ENCODE results near the gene PRND. TPM values are rescaled to one million over a fixed set of nuclear protein-coding genes. Genes with fewer than 3 reads are reported as not detected.

Gene PRND
- total and polyA plus RNA-seq, 2 donors (not counting 3 experiments of a cell fraction or from before 2014, with no cell fraction given) = 0.18 TPM; not detected in 1

- no peaks in the 10 kb centered on the region for H3K4me1 ChIP-seq (ENCODE audit: control insufficient read depth, extremely low read depth, insufficient read depth, low read length)
- H4K20me1 ChIP-seq (replicated peaks; ENCODE audit: control insufficient read depth, extremely low read depth, insufficient read depth, low read length) = no peaks in the 10 kb centered on the region
- dilution Hi-C loops (cut with MboI; ENCODE audit: extremely low pct_ligation_motif_present, low sequenced_read_pairs) = no loop called here
- DNase-seq (ENCODE audit: low read depth, low spot score) = no peak
- FAIRE-seq = no peak
- POLR2A ChIA-PET = no interaction called here
- no peaks in the 10 kb centered on the region for H3K9me1 ChIP-seq (replicated peaks; ENCODE audit: control insufficient read depth, extremely low read depth, insufficient read depth, low read length)
- H3K79me2 ChIP-seq (ENCODE audit: control insufficient read depth, insufficient read depth, low read length) = no peaks in the 10 kb centered on the region
- no TSS peak for BruUV-seq (replicated peaks)
- no peak overlapping the region for H2AFZ ChIP-seq (ENCODE audit: low read depth, low read length)
- intact Hi-C loops (cut with micrococcal nuclease) = no loop called here
- H3K9ac ChIP-seq (replicated peaks; ENCODE audit: extremely low read depth, insufficient read depth, low read length) = no peak overlapping the region
- no peak for TF ChIP-seq POLR2AphosphoS5 (IDR thresholded peaks at IDR 0.05; ENCODE audit: insufficient read depth, low read depth, low read length)
- no peak for TF ChIP-seq JUN (IDR thresholded peaks at IDR 0.05; ENCODE audit: borderline replicate concordance, insufficient read depth, insufficient read length, low read depth)
- H3K27ac ChIP-seq (ENCODE audit: insufficient read depth, low read depth, low read length) = no peak overlapping the region
- H3K27me3 ChIP-seq (ENCODE audit: control insufficient read depth in 2 of 2, insufficient read depth in 2 of 2, low read length in 2 of 2) = peaks cover 0 to 3% of the 10 kb centered on the region in 2 experiments
- H3K4me3 ChIP-seq (replicated peaks in 1 of 3; ENCODE audit: insufficient read depth in 1 of 3, low read depth in 1 of 3, low read length in 3 of 3) = no peak overlapping the region
- no peaks in the 10 kb centered on the region for H3K36me3 ChIP-seq (ENCODE audit: control insufficient read depth in 2 of 2, extremely low read depth in 1 of 2, insufficient read depth in 2 of 2, low read length in 2 of 2)
- no peak overlapping the region for H3K4me2 ChIP-seq (ENCODE audit: insufficient read depth, low read length)
- CTCF ChIA-PET = interaction anchor here (1.5 kb wide), 1 partner anchor 179 kb away, joined by 3 read pairs; no protein-coding TSS in a partner anchor
- no peaks in the 10 kb centered on the region for H3K9me3 ChIP-seq (replicated peaks; ENCODE audit: control insufficient read depth, insufficient read depth, low read length)
These were observed 54.4 kb downstream of the PRND start for GRCh38 chr20:4776079-4776630.

Other genes with a start within 250 kb of the PRND start
- 74.4 and 83.0 TPM in 2 replicates for gene PRNP, start 35.5 kb upstream of the PRND start, total RNA-seq
- gene PRNP, start 35.5 kb upstream of the PRND start, polyA plus RNA-seq = 93.4 and 96.4 TPM in 2 replicates
- gene RASSF2, start 101.7 kb downstream of the PRND start, total RNA-seq = 38.6 and 44.7 TPM in 2 replicates
- gene RASSF2, start 101.7 kb downstream of the PRND start, polyA plus RNA-seq = 18.5 and 21.0 TPM in 2 replicates

Data from endothelial cell of umbilical vein (primary cell).